Endothelial cell of umbilical vein (primary cell): ENCODE results near the gene SPO11. TPM values are rescaled to one million over a fixed set of nuclear protein-coding genes. Genes with fewer than 3 reads are reported as not detected.

Experiments
- BruUV-seq: library from RNA; stranded (reverse); fragments of 400-500 nt; replicated peaks from 2 replicates; lab custom pipeline; 2021; lab: Mats Ljungman, UMichigan
- CTCF ChIA-PET: fragments of 300-600, 350-600 bp; sonication (Branson Sonifier 250); formaldehyde crosslinking; loops from one replicate; lab custom pipeline; 2021; ENCODE audit warnings: antibody characterized with exemption, inconsistent platforms; lab: Charles Lee
- POLR2A ChIA-PET: fragments of 300-600, 350-600 bp; sonication (Branson Sonifier 250); formaldehyde crosslinking; loops from one replicate; lab custom pipeline; 2021; ENCODE audit warnings: antibody characterized with exemption, inconsistent platforms; lab: Charles Lee
- DNase-seq: peaks from one replicate; pipeline ENCODE4 v3.0.0-alpha.2; 2011; ENCODE audit warnings: low read depth, low spot score
- FAIRE-seq: peaks from 2 replicates; lab custom pipeline; 2011; peaks lifted over from hg19 to GRCh38; lab: Jason Lieb, UNC
- H2AFZ ChIP-seq: 2 replicates; pipeline ENCODE4 v1.6.0; 2012; ENCODE audit warnings: low read depth, low read length, control low read depth, inconsistent platforms
- H3K27ac ChIP-seq: 2 replicates; pipeline ENCODE4 v1.5.1; 2011; ENCODE audit warnings: low read depth, mild to moderate bottlenecking, control low read depth, low read length, moderate library complexity; ENCODE audit not compliant: insufficient read depth
- H3K27me3 ChIP-seq, 2 experiments: 2 replicates each; pipeline versions ENCODE4 v1.6.0 to v1.6.1; 2011; ENCODE audit warnings: low read length in 2 of 2, mixed read lengths in 1 of 2; ENCODE audit not compliant: control insufficient read depth in 2 of 2, insufficient read depth in 2 of 2
- H3K36me3 ChIP-seq, 2 experiments: 2 replicates in 1 of 2; 3 replicates in 1 of 2; pipeline ENCODE4 v1.5.1; 2011; ENCODE audit warnings: low read length in 2 of 2, mild to moderate bottlenecking in 1 of 2, moderate library complexity in 1 of 2; ENCODE audit not compliant: control insufficient read depth in 2 of 2, insufficient read depth in 2 of 2; ENCODE audit errors: extremely low read depth in 1 of 2
- H3K4me1 ChIP-seq: 3 replicates; pipeline ENCODE4 v1.5.1; 2011; ENCODE audit warnings: mild to moderate bottlenecking, low read length; ENCODE audit not compliant: control insufficient read depth, insufficient read depth; ENCODE audit errors: extremely low read depth
- H3K4me2 ChIP-seq: 2 replicates; pipeline ENCODE4 v1.6.1; 2011; ENCODE audit warnings: low read length, control low read depth, mixed read lengths; ENCODE audit not compliant: insufficient read depth
- H3K4me3 ChIP-seq, 3 experiments: fragments of 200-600 bp in 1 of 3; sonication (generic), shearing (Covaris generic) in 1 of 3; replicated peaks in 1 of 3; 2 replicates each; pipeline ENCODE4 v1.5.1; 2011 to 2016; ENCODE audit warnings: control low read depth in 3 of 3, low read length in 3 of 3, mild to moderate bottlenecking in 2 of 3, inconsistent platforms in 1 of 3, low read depth in 1 of 3, moderate library complexity in 1 of 3; ENCODE audit not compliant: insufficient read depth in 1 of 3
- H3K79me2 ChIP-seq: 2 replicates; pipeline ENCODE4 v1.6.0; 2012; ENCODE audit warnings: low read length, inconsistent platforms; ENCODE audit not compliant: control insufficient read depth, insufficient read depth
- H3K9ac ChIP-seq: replicated peaks from 2 replicates; pipeline ENCODE3; 2011; ENCODE audit warnings: low read length, control low read depth; ENCODE audit not compliant: insufficient read depth; ENCODE audit errors: extremely low read depth
- H3K9me1 ChIP-seq: replicated peaks from 3 replicates; pipeline ENCODE4 v1.6.0; 2011; ENCODE audit warnings: mild to moderate bottlenecking, low read length; ENCODE audit not compliant: control insufficient read depth, insufficient read depth; ENCODE audit errors: extremely low read depth
- H3K9me3 ChIP-seq: replicated peaks from 2 replicates; pipeline ENCODE4 v1.5.1; 2012; ENCODE audit warnings: low read length, inconsistent platforms; ENCODE audit not compliant: control insufficient read depth, insufficient read depth
- H4K20me1 ChIP-seq: replicated peaks from 2 replicates; pipeline ENCODE3; 2011; ENCODE audit warnings: mild to moderate bottlenecking, low read length; ENCODE audit not compliant: control insufficient read depth, insufficient read depth; ENCODE audit errors: extremely low read depth
- CTCF ChIP-seq, 2 donors: IDR thresholded peaks; 1 replicate in 1 of 2; 2 replicates in 1 of 2; pipeline ENCODE4 v1.5.1; 2011; ENCODE audit warnings: low read length in 2 of 2, mild to moderate bottlenecking in 2 of 2, moderate library complexity in 2 of 2, control low read depth in 1 of 2, inconsistent platforms in 1 of 2, low read depth in 1 of 2; ENCODE audit not compliant: insufficient read depth in 1 of 2; ENCODE audit errors: extremely low read depth in 1 of 2
- MYC ChIP-seq: IDR thresholded peaks from one replicate; pipeline ENCODE4 v1.6.1; 2011; ENCODE audit warnings: mild to moderate bottlenecking, low read depth, low read length
- POLR2AphosphoS5 ChIP-seq: IDR thresholded peaks from 2 replicates; pipeline ENCODE4 v1.6.1; 2012; ENCODE audit warnings: low read depth, mild to moderate bottlenecking, control low read depth, low read length, moderate library complexity; ENCODE audit not compliant: insufficient read depth
- dilution Hi-C: fragments of 300-500 bp; cut with MboI; formaldehyde crosslinking; loops from one replicate; pipeline ENCODE4 v1.15.0; 2019; ENCODE audit warnings: low sequenced_read_pairs; ENCODE audit not compliant: extremely low pct_ligation_motif_present
- intact Hi-C: fragments of 100-400 bp; cut with micrococcal nuclease; formaldehyde crosslinking; loops from one replicate; pipeline ENCODE4 v1.10.0; 2022
- polyA plus RNA-seq, 4 experiments: library from polyadenylated mRNA; depleted of rRNA in 3 of 4; stranded (reverse) in 3 of 4; unstranded in 1 of 4; fragments of >200 nt; gene quantifications; 2 replicates each; pipeline versions ENCODE4 v1.2.1 to v1.2.3, GENCODE V29; 2011 to 2012; ENCODE audit warnings: missing spikeins in 1 of 4
- total RNA-seq: library from RNA; stranded (reverse); gene quantifications from 2 replicates; pipeline ENCODE4 v1.2.3, GENCODE V29; 2021

Gene SPO11
- total and polyA plus RNA-seq, 2 donors (not counting 3 experiments of a cell fraction or from before 2014, with no cell fraction given), result not detected

GRCh38 chr20:57313951-57314350, 15.7 kb upstream of the SPO11 start:
- no peak for FAIRE-seq
- Histone ChIP-seq H4K20me1 (no peaks in the 10 kb centered on the region), H3K27me3 (no peaks in the 10 kb centered on the region), H3K4me3 (no peak overlapping the region), H2AFZ (no peak overlapping the region), H3K9me3 (no peaks in the 10 kb centered on the region), H3K27ac (no peak overlapping the region), H3K36me3 (no peaks in the 10 kb centered on the region), H3K9me1 (no peaks in the 10 kb centered on the region), H3K9ac (no peak overlapping the region), H3K79me2 (no peaks in the 10 kb centered on the region), H3K4me2 (no peak overlapping the region), H3K4me1 (no peaks in the 10 kb centered on the region)
- TF ChIP-seq MYC, result no peak
- TF ChIP-seq POLR2AphosphoS5, result no peak
- dilution Hi-C loops (no loop called here), intact Hi-C loops (no loop called here)
- ChIA-PET CTCF (no interaction called here), POLR2A (no interaction called here)
- no peak for DNase-seq
- BruUV-seq, result no TSS peak

- DNase-seq (no peak), FAIRE-seq (no peak)
- H3K9me3 ChIP-seq, result no peaks in the 10 kb centered on the region
- intact Hi-C loops, result no loop called here
- ChIA-PET POLR2A (no interaction called here), CTCF (no interaction called here)
- H3K79me2 ChIP-seq, result no peaks in the 10 kb centered on the region
- H3K4me2 ChIP-seq, result no peak overlapping the region
- no peak overlapping the region for H3K9ac ChIP-seq
- no peak overlapping the region for H3K27ac ChIP-seq
- H3K27me3 ChIP-seq, result no peaks in the 10 kb centered on the region
- H3K4me3 ChIP-seq, result no peak overlapping the region
- no TSS peak for BruUV-seq
- H3K36me3 ChIP-seq, result no peaks in the 10 kb centered on the region
- TF ChIP-seq CTCF (IDR thresholded peaks at IDR 0.05; ENCODE audit: extremely low read depth in 1 of 2, insufficient read depth in 1 of 2, low read depth in 1 of 2, low read length in 2 of 2), result no peak
- no peaks in the 10 kb centered on the region for H3K4me1 ChIP-seq
- no peaks in the 10 kb centered on the region for H3K9me1 ChIP-seq
- dilution Hi-C loops, result no loop called here
- H2AFZ ChIP-seq, result no peak overlapping the region
- no peaks in the 10 kb centered on the region for H4K20me1 ChIP-seq
These were observed 14.3 kb upstream of the SPO11 start for GRCh38 chr20:57315083-57315975.
